HCT116 (cell line): Measurements from ENCODE around the gene MYOM1. TPM values are rescaled to one million over a fixed set of nuclear protein-coding genes. Genes with fewer than 3 reads are reported as not detected.

Experiments
- ATAC-seq: fragments of 200-7000 bp; cut with Tn5 transposase; 2 replicates; pipeline ENCODE4 v1.9.1; 2020; ENCODE audit warnings: mild to moderate bottlenecking, moderate library complexity
- BruUV-seq: library from RNA; stranded (reverse); fragments of 400-500 nt; replicated peaks from 2 replicates; lab custom pipeline; 2021; lab: Mats Ljungman, UMichigan
- CTCF ChIA-PET: fragments of 300-600 bp; sonication (Branson Sonifier 250); formaldehyde crosslinking; loops from one replicate; lab custom pipeline; 2021; ENCODE audit warnings: antibody characterized with exemption; lab: Charles Lee
- POLR2A ChIA-PET: fragments of 300-600, 350-600 bp; sonication (Branson Sonifier 250); formaldehyde crosslinking; loops from one replicate; lab custom pipeline; 2021; ENCODE audit warnings: antibody characterized with exemption; lab: Charles Lee
- RAD21 ChIA-PET, 2 experiments: fragments of 300-600 bp; sonication (Branson Sonifier 250); formaldehyde crosslinking; loops; one replicate each; lab custom pipeline; 2023; ENCODE audit warnings: low total read pairs in 2 of 2; ENCODE audit not compliant: uncharacterized antibody in 2 of 2, unreplicated experiment in 2 of 2, low non-redundant PET in 1 of 2; lab: Charles Lee
- DNase-seq: peaks from one replicate; pipeline ENCODE4 v3.0.0-alpha.2; 2010; ENCODE audit warnings: low read depth, low spot score
- H2AFZ ChIP-seq: fragments of 200-600 bp; shearing (Covaris generic), sonication (generic); 2 replicates; pipeline ENCODE4 v1.6.1; 2017; ENCODE audit warnings: low read depth, mixed run types, mixed read lengths, antibody characterized with exemption, low read length; ENCODE audit not compliant: poor library complexity, severe bottlenecking
- H3K27ac ChIP-seq: 2 replicates; pipeline ENCODE4 v1.5.1; 2012; ENCODE audit warnings: low read depth, low read length
- H3K27me3 ChIP-seq: fragments of 200-600 bp; sonication (generic); 2 replicates; pipeline ENCODE4 v1.6.1; 2016; ENCODE audit warnings: mixed run types, low read length, mixed read lengths; ENCODE audit not compliant: insufficient read depth
- H3K36me3 ChIP-seq, 2 experiments: fragments of 200-500 bp in 1 of 2; fragments of 200-600 bp in 1 of 2; sonication (Bioruptor generic) in 1 of 2; sonication (generic) in 1 of 2; 2 replicates each; pipeline versions ENCODE4 v1.5.1 to v1.6.1; 2014 to 2016; ENCODE audit warnings: low read length in 2 of 2, inconsistent platforms in 1 of 2, mixed read lengths in 1 of 2, mixed run types in 1 of 2; ENCODE audit not compliant: insufficient read depth in 2 of 2, control insufficient read depth in 1 of 2
- H3K4me1 ChIP-seq, 2 experiments: fragments of 200-600 bp in 1 of 2; sonication (generic) in 1 of 2; 2 replicates each; pipeline versions ENCODE4 v1.5.1 to v1.6.1; 2012 to 2017; ENCODE audit warnings: low read length in 2 of 2, inconsistent platforms in 1 of 2, mild to moderate bottlenecking in 1 of 2, mixed read lengths in 1 of 2, mixed run types in 1 of 2, moderate library complexity in 1 of 2; ENCODE audit not compliant: insufficient read depth in 2 of 2, control insufficient read depth in 1 of 2
- H3K4me2 ChIP-seq: fragments of 200-600 bp; sonication (generic); 2 replicates; pipeline ENCODE4 v1.6.1; 2017; ENCODE audit warnings: mixed run types, low read length, mixed read lengths
- H3K4me3 ChIP-seq, 2 experiments: fragments of 200-600 bp in 1 of 2; sonication (generic) in 1 of 2; replicated peaks in 1 of 2; 2 replicates each; pipeline ENCODE4 v1.5.1; 2011 to 2016; ENCODE audit warnings: low read length in 2 of 2, control low read depth in 1 of 2, low read depth in 1 of 2, mild to moderate bottlenecking in 1 of 2, mixed read lengths in 1 of 2, mixed run types in 1 of 2
- H3K79me2 ChIP-seq: fragments of 200-600 bp; sonication (generic); 2 replicates; pipeline ENCODE4 v1.6.1; 2017; ENCODE audit warnings: mild to moderate bottlenecking, mixed run types, low read length, moderate library complexity, mixed read lengths; ENCODE audit not compliant: insufficient read depth
- H3K9ac ChIP-seq: fragments of 200-600 bp; sonication (generic); 2 replicates; pipeline ENCODE4 v1.6.1; 2016; ENCODE audit warnings: low read length, mixed read lengths
- H3K9me2 ChIP-seq: fragments of 200-600 bp; sonication (generic), shearing (Covaris generic); 2 replicates; pipeline ENCODE4 v1.6.1; 2017; ENCODE audit warnings: mixed run types, mild to moderate bottlenecking, moderate library complexity; ENCODE audit not compliant: insufficient read depth
- H3K9me3 ChIP-seq, 2 experiments: fragments of 200-500 bp in 1 of 2; fragments of 200-600 bp in 1 of 2; sonication (Bioruptor generic) in 1 of 2; sonication (generic) in 1 of 2; 2 replicates each; pipeline ENCODE4 v1.6.1; 2014 to 2017; ENCODE audit warnings: low read length in 2 of 2, mixed read lengths in 2 of 2, inconsistent platforms in 1 of 2, low read depth in 1 of 2, mild to moderate bottlenecking in 1 of 2, mixed run types in 1 of 2, moderate library complexity in 1 of 2; ENCODE audit not compliant: control insufficient read depth in 1 of 2, insufficient read depth in 1 of 2
- H4K20me1 ChIP-seq: fragments of 200-600 bp; sonication (generic), shearing (Covaris generic); 2 replicates; pipeline ENCODE4 v1.6.1; 2017; ENCODE audit warnings: mixed run types, mild to moderate bottlenecking, moderate library complexity; ENCODE audit not compliant: insufficient read depth
- CBX3 ChIP-seq: IDR thresholded peaks from 2 replicates; pipeline ENCODE4 v1.6.1; 2012; ENCODE audit warnings: low read depth
- CEBPB ChIP-seq: IDR thresholded peaks from 2 replicates; pipeline ENCODE4 v1.6.1; 2012; ENCODE audit warnings: low read depth
- EZH2 ChIP-seq: fragments of 200-600 bp; sonication (generic); IDR thresholded peaks from 2 replicates; pipeline ENCODE4 v1.6.1; 2017; ENCODE audit warnings: antibody characterized with exemption, mixed run types
- EZH2phosphoT487 ChIP-seq: fragments of 200-600 bp; IDR thresholded peaks from 2 replicates; pipeline ENCODE4 v1.6.1; 2018; ENCODE audit warnings: antibody characterized with exemption, borderline replicate concordance
- POLR2A ChIP-seq: IDR thresholded peaks from 2 replicates; pipeline ENCODE4 v1.7.0; 2011; ENCODE audit warnings: borderline replicate concordance; ENCODE audit not compliant: insufficient read depth, insufficient read length; ENCODE audit errors: extremely low read depth
- POLR2AphosphoS5 ChIP-seq: IDR thresholded peaks from 2 replicates; pipeline ENCODE4 v1.6.1; 2011; ENCODE audit warnings: mild to moderate bottlenecking, low read depth, low read length, moderate library complexity
- RAD21 ChIP-seq: IDR thresholded peaks from 2 replicates; pipeline ENCODE4 v1.6.1; 2012; ENCODE audit warnings: low read depth, mild to moderate bottlenecking
- SIN3A ChIP-seq: IDR thresholded peaks from 2 replicates; pipeline ENCODE4 v1.6.1; 2012; ENCODE audit warnings: low read depth
- SP1 ChIP-seq: IDR thresholded peaks from 2 replicates; pipeline ENCODE4 v1.6.1; 2012; ENCODE audit warnings: low read depth
- SRF ChIP-seq: IDR thresholded peaks from 2 replicates; pipeline ENCODE4 v1.6.1; 2012; ENCODE audit warnings: low read depth
- ZFX ChIP-seq: fragments of 450-650 bp; IDR thresholded peaks from 2 replicates; pipeline ENCODE4 v1.6.1; 2017
- ZNF274 ChIP-seq: fragments of 200-500 bp; sonication (Bioruptor generic); IDR thresholded peaks from 2 replicates; pipeline ENCODE4 v1.6.1; 2014; ENCODE audit warnings: mild to moderate bottlenecking, low read depth, low read length, inconsistent platforms
- intact Hi-C: fragments of 100-400 bp; cut with micrococcal nuclease; formaldehyde crosslinking; loops from 2 replicates; pipeline ENCODE4 v1.10.0; 2022
- total RNA-seq: library from RNA; stranded (reverse); gene quantifications from one replicate; pipeline ENCODE4 v1.2.1, GENCODE V29; 2021; ENCODE audit not compliant: unreplicated experiment
- TF ChIP-seq, protein P1 (sequence below): IDR thresholded peaks from 2 replicates; pipeline ENCODE4 v1.6.1; 2012; ENCODE audit warnings: low read depth

Gene MYOM1
- total RNA-seq, 1 experiment from 2014 or later, result 0.52 TPM

DNA sequence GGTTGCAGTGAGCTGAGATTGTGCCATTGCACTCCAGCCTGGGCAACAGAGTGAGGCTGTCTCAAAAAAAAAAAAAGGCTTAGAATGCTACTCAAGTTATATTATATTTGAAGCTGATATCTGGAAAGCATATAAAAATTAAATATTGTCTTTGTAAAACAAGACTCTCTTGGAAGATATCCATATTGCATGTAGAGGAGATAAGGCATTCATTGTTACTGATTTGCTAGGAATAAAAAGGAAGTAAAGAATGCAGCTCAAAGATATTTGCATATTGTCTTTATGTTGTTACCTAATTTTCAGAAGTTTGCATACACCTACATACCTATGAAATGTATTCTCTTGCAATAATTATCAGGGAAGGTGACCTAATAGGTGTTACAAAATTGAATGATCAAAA lies 79.4 kb downstream of the MYOM1 start (continued):
- no peak for TF ChIP-seq SRF

DNA sequence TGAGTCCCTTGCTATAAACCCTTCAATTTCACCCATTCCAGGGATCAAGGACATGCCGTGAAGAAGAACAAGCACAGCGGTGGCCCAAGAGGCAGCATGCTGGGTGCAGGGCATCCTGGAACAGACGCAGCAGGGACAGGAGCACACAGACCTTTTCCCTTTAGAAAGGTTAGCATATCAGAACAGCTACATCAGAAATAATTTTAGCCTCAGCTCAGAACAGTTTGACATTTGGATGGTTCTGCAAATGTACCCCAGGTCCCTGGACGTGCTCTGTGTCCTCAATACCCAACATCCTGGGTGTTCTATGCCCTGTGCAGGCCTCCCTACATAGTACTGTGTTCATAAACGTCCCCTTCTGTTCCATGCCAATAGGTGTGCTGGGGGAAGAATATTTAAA lies 80.4 kb downstream of the MYOM1 start:
- TF ChIP-seq POLR2A (no peak), RAD21 (no peak), EZH2 (no peak), CBX3 (no peak), POLR2AphosphoS5 (no peak), ZNF274 (no peak), SP1 (no peak), EZH2phosphoT487 (no peak), CEBPB (no peak), ZFX (no peak), SIN3A (no peak)
- TF ChIP-seq, protein P1, sequence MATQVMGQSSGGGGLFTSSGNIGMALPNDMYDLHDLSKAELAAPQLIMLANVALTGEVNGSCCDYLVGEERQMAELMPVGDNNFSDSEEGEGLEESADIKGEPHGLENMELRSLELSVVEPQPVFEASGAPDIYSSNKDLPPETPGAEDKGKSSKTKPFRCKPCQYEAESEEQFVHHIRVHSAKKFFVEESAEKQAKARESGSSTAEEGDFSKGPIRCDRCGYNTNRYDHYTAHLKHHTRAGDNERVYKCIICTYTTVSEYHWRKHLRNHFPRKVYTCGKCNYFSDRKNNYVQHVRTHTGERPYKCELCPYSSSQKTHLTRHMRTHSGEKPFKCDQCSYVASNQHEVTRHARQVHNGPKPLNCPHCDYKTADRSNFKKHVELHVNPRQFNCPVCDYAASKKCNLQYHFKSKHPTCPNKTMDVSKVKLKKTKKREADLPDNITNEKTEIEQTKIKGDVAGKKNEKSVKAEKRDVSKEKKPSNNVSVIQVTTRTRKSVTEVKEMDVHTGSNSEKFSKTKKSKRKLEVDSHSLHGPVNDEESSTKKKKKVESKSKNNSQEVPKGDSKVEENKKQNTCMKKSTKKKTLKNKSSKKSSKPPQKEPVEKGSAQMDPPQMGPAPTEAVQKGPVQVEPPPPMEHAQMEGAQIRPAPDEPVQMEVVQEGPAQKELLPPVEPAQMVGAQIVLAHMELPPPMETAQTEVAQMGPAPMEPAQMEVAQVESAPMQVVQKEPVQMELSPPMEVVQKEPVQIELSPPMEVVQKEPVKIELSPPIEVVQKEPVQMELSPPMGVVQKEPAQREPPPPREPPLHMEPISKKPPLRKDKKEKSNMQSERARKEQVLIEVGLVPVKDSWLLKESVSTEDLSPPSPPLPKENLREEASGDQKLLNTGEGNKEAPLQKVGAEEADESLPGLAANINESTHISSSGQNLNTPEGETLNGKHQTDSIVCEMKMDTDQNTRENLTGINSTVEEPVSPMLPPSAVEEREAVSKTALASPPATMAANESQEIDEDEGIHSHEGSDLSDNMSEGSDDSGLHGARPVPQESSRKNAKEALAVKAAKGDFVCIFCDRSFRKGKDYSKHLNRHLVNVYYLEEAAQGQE, result no peak
- ChIA-PET RAD21 (no interaction called here), CTCF (interaction anchor here (1.6 to 1.7 kb wide), 2 partner anchors 11 to 12 kb away, joined by 3 to 5 read pairs; no protein-coding TSS in a partner anchor), POLR2A (no interaction called here)
- Histone ChIP-seq H3K9me2 (no peaks in the 10 kb centered on the region), H2AFZ (no peak overlapping the region), H3K4me3 (no peak overlapping the region), H3K27me3 (no peaks in the 10 kb centered on the region), H3K4me2 (no peak overlapping the region), H3K4me1 (no peaks in the 10 kb centered on the region), H3K79me2 (no peaks in the 10 kb centered on the region), H3K27ac (no peak overlapping the region), H3K9me3 (no peaks in the 10 kb centered on the region), H3K36me3 (no peaks in the 10 kb centered on the region), H4K20me1 (no peaks in the 10 kb centered on the region), H3K9ac (no peak overlapping the region)
- intact Hi-C loops, result no loop called here
- no TSS peak for BruUV-seq
- DNase-seq (no peak), ATAC-seq (no peak)
